Measurements from ENCODE around the gene HHATL.

- TF ChIP-seq CTCF (IDR thresholded peaks at IDR 0.05) (no peak), EP300 (IDR thresholded peaks at IDR 0.05) (no peak)
Observed at GRCh38 chr3:42672515-42672914, 30.1 kb downstream of the HHATL start.
